GM12865 (cell line): ENCODE measurements around the gene PACSIN3.

Experiments used
- DNase-seq: peaks from one replicate; pipeline ENCODE4 v3.0.0; 2010; ENCODE audit warnings: low read depth
- H3K4me3 ChIP-seq: 2 replicates; pipeline ENCODE4 v1.5.1; 2011; ENCODE audit warnings: mild to moderate bottlenecking, low read depth, low read length, control low read depth
- CTCF ChIP-seq: IDR thresholded peaks from 2 replicates; pipeline ENCODE4 v1.5.1; 2011; ENCODE audit warnings: low read length, control low read depth, low read depth, inconsistent platforms; ENCODE audit not compliant: insufficient read depth; ENCODE audit errors: missing control alignments

The PACSIN3 gene

GRCh38 chr11:47225552-47226400 lies 39.5 kb upstream of the PACSIN3 start:
- peak; percentile 67 for DNase-seq
- TF ChIP-seq CTCF, result no peak
- no peak overlapping the region for H3K4me3 ChIP-seq

- TF ChIP-seq CTCF, result no peak
- no peak overlapping the region for H3K4me3 ChIP-seq
- DNase-seq, result no peak
Observed at GRCh38 chr11:47222696-47223095, 36.5 kb upstream of the PACSIN3 start.

GRCh38 chr11:47220401-47220821 lies 34.2 kb upstream of the PACSIN3 start:
- no peak overlapping the region for H3K4me3 ChIP-seq
- DNase-seq, result no peak
- TF ChIP-seq CTCF, result no peak

GRCh38 chr11:47216121-47216798 lies 30.0 kb upstream of the PACSIN3 start:
- H3K4me3 ChIP-seq, result peak overlapping the region; percentile 77
- TF ChIP-seq CTCF, result no peak
- peak; percentile 75 for DNase-seq

- peak; percentile 45 for DNase-seq
- TF ChIP-seq CTCF, result no peak
- peak overlapping the region; percentile 77 for H3K4me3 ChIP-seq
Observed at GRCh38 chr11:47215366-47215910, 29.2 kb upstream of the PACSIN3 start.

- peak; percentile 84 for DNase-seq
- peak overlapping the region; percentile 77 for H3K4me3 ChIP-seq
- no peak for TF ChIP-seq CTCF
Observed at GRCh38 chr11:47213950-47214565, 27.8 kb upstream of the PACSIN3 start.
